B cell (primary cell): Measurements from ENCODE around the gene RRBP1. TPM values are rescaled to one million over a fixed set of nuclear protein-coding genes. Genes with fewer than 3 reads are reported as not detected.

Source experiments
- ATAC-seq: fragments of 200-7000 bp; cut with Tn5 transposase; one replicate; pipeline ENCODE4 v1.10.0; 2021; ENCODE audit warnings: low read depth, mild to moderate bottlenecking, moderate number of reproducible peaks, moderate library complexity
- CTCF ChIA-PET: fragments of 350-600 bp; sonication (Branson Sonifier 250); formaldehyde crosslinking; loops from one replicate; lab custom pipeline; 2021; ENCODE audit warnings: antibody characterized with exemption, inconsistent platforms; lab: Charles Lee
- POLR2A ChIA-PET: fragments of 350-600 bp; sonication (Branson Sonifier 250); formaldehyde crosslinking; loops from one replicate; lab custom pipeline; 2021; ENCODE audit warnings: antibody characterized with exemption; lab: Charles Lee
- DNase-seq: peaks from one replicate; pipeline ENCODE4 v3.0.0; 2013
- H2AFZ ChIP-seq: 2 replicates; pipeline ENCODE4 v1.6.1; 2012; ENCODE audit warnings: mild to moderate bottlenecking, low read depth, low read length; ENCODE audit not compliant: insufficient read depth, poor library complexity, severe bottlenecking
- H3K27ac ChIP-seq, 2 donors: 1 replicate in 1 of 2; 2 replicates in 1 of 2; pipeline ENCODE4 v1.5.1; 2012 to 2013; ENCODE audit warnings: low read length in 2 of 2, mild to moderate bottlenecking in 2 of 2, moderate library complexity in 1 of 2
- H3K27me3 ChIP-seq, 4 experiments: fragments of 200-600 bp in 1 of 4; sonication (generic) in 1 of 4; replicated peaks in 1 of 4; 1 replicate in 2 of 4; 2 replicates in 2 of 4; pipeline versions ENCODE4 v1.6.1 to v1.7.0; 2013 to 2016; ENCODE audit warnings: low read length in 3 of 4, mild to moderate bottlenecking in 2 of 4, mixed read lengths in 1 of 4, moderate library complexity in 1 of 4; ENCODE audit not compliant: insufficient read depth in 4 of 4, control insufficient read depth in 3 of 4; ENCODE audit errors: control extremely low read depth in 1 of 4
- H3K36me3 ChIP-seq, 2 experiments: replicated peaks in 1 of 2; 1 replicate in 1 of 2; 2 replicates in 1 of 2; pipeline versions ENCODE4 v1.6.1 to v1.7.1; 2013; ENCODE audit warnings: low read length in 1 of 2; ENCODE audit not compliant: insufficient read depth in 2 of 2, control insufficient read depth in 1 of 2; ENCODE audit errors: control extremely low read depth in 1 of 2, extremely low read depth in 1 of 2
- H3K4me1 ChIP-seq, 2 donors: fragments of 200-600 bp in 1 of 2; sonication (generic) in 1 of 2; 1 replicate in 1 of 2; 2 replicates in 1 of 2; pipeline versions ENCODE4 v1.5.1 to v1.6.1; 2013 to 2017; ENCODE audit warnings: low read length in 2 of 2; ENCODE audit not compliant: control insufficient read depth in 2 of 2, insufficient read depth in 2 of 2
- H3K4me2 ChIP-seq: replicated peaks from 2 replicates; pipeline ENCODE3; 2012; ENCODE audit warnings: mild to moderate bottlenecking, low read depth, low read length; ENCODE audit not compliant: poor library complexity, severe bottlenecking
- H3K4me3 ChIP-seq, 5 experiments: fragments of 200-600 bp in 1 of 5; sonication (generic) in 1 of 5; 1 replicate in 3 of 5; 2 replicates in 2 of 5; pipeline versions ENCODE4 v1.5.1 to v1.7.0; 2011 to 2016; ENCODE audit warnings: low read length in 4 of 5, mild to moderate bottlenecking in 4 of 5, low read depth in 2 of 5, control low read depth in 1 of 5, moderate library complexity in 1 of 5; ENCODE audit not compliant: insufficient read depth in 1 of 5; ENCODE audit errors: control extremely low read depth in 1 of 5, extremely low read depth in 1 of 5
- H3K79me2 ChIP-seq: fragments of 200-600 bp; sonication (generic); one replicate; pipeline ENCODE4 v1.6.0; 2016; ENCODE audit warnings: low read length; ENCODE audit not compliant: control insufficient read depth, insufficient read depth
- H3K9ac ChIP-seq: fragments of 200-600 bp; sonication (generic); 2 replicates; pipeline ENCODE4 v1.6.1; 2017; ENCODE audit warnings: mild to moderate bottlenecking, low read length, moderate library complexity
- H3K9me3 ChIP-seq, 3 donors: one replicate each; pipeline versions ENCODE4 v1.6.1 to v1.7.1; 2013; ENCODE audit warnings: low read length in 2 of 3; ENCODE audit not compliant: control insufficient read depth in 2 of 3, insufficient read depth in 1 of 3; ENCODE audit errors: control extremely low read depth in 1 of 3
- H4K20me1 ChIP-seq: 2 replicates; pipeline ENCODE4 v1.6.0; 2012; ENCODE audit warnings: mild to moderate bottlenecking, low read length; ENCODE audit not compliant: insufficient read depth, control insufficient read depth, poor library complexity, severe bottlenecking
- H3K27ac Mint-ChIP-seq: one replicate; pipeline ENCODE4 v1.8.0; 2021; ENCODE audit warnings: mixed read lengths
- H3K27me3 Mint-ChIP-seq: one replicate; pipeline ENCODE4 v1.8.0; 2021; ENCODE audit warnings: mixed read lengths
- H3K4me1 Mint-ChIP-seq: one replicate; pipeline ENCODE4 v1.8.0; 2021; ENCODE audit warnings: mixed read lengths
- H3K4me3 Mint-ChIP-seq: one replicate; pipeline ENCODE4 v1.8.0; 2021; ENCODE audit warnings: mixed read lengths
- H3K9me3 Mint-ChIP-seq: one replicate; pipeline ENCODE4 v1.8.0; 2022; ENCODE audit warnings: mixed read lengths; ENCODE audit not compliant: insufficient read depth
- EZH2 ChIP-seq: IDR thresholded peaks from 2 replicates; pipeline ENCODE4 v1.6.1; 2012; ENCODE audit warnings: borderline replicate concordance, low read depth, mild to moderate bottlenecking, moderate library complexity, low read length; ENCODE audit not compliant: insufficient read depth, poor library complexity, severe bottlenecking
- WGBS: methylation state at CpG from one replicate; pipeline ENCODE4 v1.1.5; 2013; ENCODE audit warnings: missing lambda C conversion rate; ENCODE audit not compliant: insufficient coverage; 5-methylcytosine and 5-hydroxymethylcytosine counted together
- intact Hi-C: fragments of 100-400 bp; cut with micrococcal nuclease; formaldehyde crosslinking; loops from one replicate; pipeline ENCODE4 v1.10.0; 2022
- polyA plus RNA-seq: library from polyadenylated mRNA; depleted of rRNA; stranded (reverse); fragments of >200 nt; gene quantifications from 2 replicates; pipeline ENCODE4 v1.2.3, GENCODE V29; 2012
- total RNA-seq, 2 donors: library from RNA; stranded (reverse); fragments of 120-200 nt in 1 of 2; gene quantifications; 1 replicate in 1 of 2; 2 replicates in 1 of 2; pipeline versions ENCODE4 v1.2.3 to v1.2.4, GENCODE V29; 2013 to 2022
- TF ChIP-seq, protein P1 (sequence below): fragments of 200-600 bp; IDR thresholded peaks from one replicate; pipeline ENCODE4 v1.8.0; 2022; ENCODE audit warnings: antibody characterized with exemption, mild to moderate bottlenecking

Gene RRBP1
- total and polyA plus RNA-seq, 2 donors (not counting 1 experiment from before 2014, with no cell fraction given), result 10.9 to 27.5 TPM

- H3K27ac ChIP-seq, result no peak overlapping the region
- no CpG with 5 or more reads among the region's 1 CpG for WGBS
These were observed 94.9 kb downstream of the RRBP1 start for GRCh38 chr20:17587148-17587547.

DNA sequence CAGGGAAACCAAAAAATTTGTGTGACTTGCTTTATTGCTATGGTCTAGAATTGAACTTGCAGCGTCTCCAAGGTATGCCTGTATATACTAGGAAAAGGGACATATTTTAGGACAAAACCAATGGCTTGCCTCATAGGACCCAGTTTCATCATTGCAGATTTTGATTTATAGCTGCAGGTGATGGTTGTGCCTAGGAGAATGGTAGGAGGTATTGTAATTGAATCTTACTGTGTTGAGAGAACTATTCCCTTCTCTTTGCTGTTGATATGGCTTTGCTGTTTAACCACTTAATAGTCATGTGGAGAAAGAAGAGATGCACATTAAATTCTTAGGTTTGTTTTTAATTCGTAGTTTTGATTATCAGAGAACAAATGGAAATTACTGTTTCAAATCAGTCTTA, 95.8 kb downstream of the RRBP1 start:
- Mint-ChIP-seq H3K4me3 (no peak overlapping the region), H3K9me3 (no peaks in the 10 kb centered on the region), H3K27me3 (no peaks in the 10 kb centered on the region), H3K27ac (no peak overlapping the region), H3K4me1 (peaks cover 12% of the 10 kb centered on the region)
- no peaks in the 10 kb centered on the region for H3K79me2 ChIP-seq
- no peaks in the 10 kb centered on the region for H3K27me3 ChIP-seq
- TF ChIP-seq, protein P1, sequence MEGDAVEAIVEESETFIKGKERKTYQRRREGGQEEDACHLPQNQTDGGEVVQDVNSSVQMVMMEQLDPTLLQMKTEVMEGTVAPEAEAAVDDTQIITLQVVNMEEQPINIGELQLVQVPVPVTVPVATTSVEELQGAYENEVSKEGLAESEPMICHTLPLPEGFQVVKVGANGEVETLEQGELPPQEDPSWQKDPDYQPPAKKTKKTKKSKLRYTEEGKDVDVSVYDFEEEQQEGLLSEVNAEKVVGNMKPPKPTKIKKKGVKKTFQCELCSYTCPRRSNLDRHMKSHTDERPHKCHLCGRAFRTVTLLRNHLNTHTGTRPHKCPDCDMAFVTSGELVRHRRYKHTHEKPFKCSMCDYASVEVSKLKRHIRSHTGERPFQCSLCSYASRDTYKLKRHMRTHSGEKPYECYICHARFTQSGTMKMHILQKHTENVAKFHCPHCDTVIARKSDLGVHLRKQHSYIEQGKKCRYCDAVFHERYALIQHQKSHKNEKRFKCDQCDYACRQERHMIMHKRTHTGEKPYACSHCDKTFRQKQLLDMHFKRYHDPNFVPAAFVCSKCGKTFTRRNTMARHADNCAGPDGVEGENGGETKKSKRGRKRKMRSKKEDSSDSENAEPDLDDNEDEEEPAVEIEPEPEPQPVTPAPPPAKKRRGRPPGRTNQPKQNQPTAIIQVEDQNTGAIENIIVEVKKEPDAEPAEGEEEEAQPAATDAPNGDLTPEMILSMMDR, result no peak
- no peak for TF ChIP-seq EZH2
- POLR2A ChIA-PET, result no interaction called here
- H3K4me3 ChIP-seq, result no peak overlapping the region
- 100% methylated on average over 1 of the region's 2 CpGs for WGBS
- DNase-seq, result no peak
- H3K4me1 ChIP-seq, result no peaks in the 10 kb centered on the region
- H3K9me3 ChIP-seq, result no peaks in the 10 kb centered on the region
- intact Hi-C loops, result no loop called here
- CTCF ChIA-PET, result interaction anchor here (0.8 to 1.1 kb wide), 2 partner anchors 46 to 64 kb away, joined by 3 read pairs; no protein-coding TSS in a partner anchor
- no peak overlapping the region for H3K4me2 ChIP-seq
- no peak for ATAC-seq
- no peak overlapping the region for H3K9ac ChIP-seq
- no peaks in the 10 kb centered on the region for H3K36me3 ChIP-seq
- no peak overlapping the region for H2AFZ ChIP-seq
- H4K20me1 ChIP-seq, result no peaks in the 10 kb centered on the region
- no peak overlapping the region for H3K27ac ChIP-seq

More at GRCh38 chr20:17587148-17587547, 94.9 kb downstream of the RRBP1 start:
- Histone ChIP-seq H3K4me1 (no peaks in the 10 kb centered on the region), H2AFZ (no peak overlapping the region), H3K36me3 (no peaks in the 10 kb centered on the region), H3K9me3 (no peaks in the 10 kb centered on the region), H3K9ac (no peak overlapping the region), H4K20me1 (no peaks in the 10 kb centered on the region), H3K4me2 (no peak overlapping the region), H3K79me2 (no peaks in the 10 kb centered on the region), H3K27me3 (no peaks in the 10 kb centered on the region), H3K4me3 (no peak overlapping the region)
- Mint-ChIP-seq H3K27me3 (no peaks in the 10 kb centered on the region), H3K9me3 (no peaks in the 10 kb centered on the region), H3K4me1 (peaks cover 12% of the 10 kb centered on the region), H3K27ac (no peak overlapping the region), H3K4me3 (no peak overlapping the region)
- ATAC-seq (no peak), DNase-seq (no peak)
- CTCF ChIA-PET, result no interaction called here
- no peak for TF ChIP-seq EZH2
- TF ChIP-seq, protein P1, result no peak
- POLR2A ChIA-PET, result no interaction called here
- intact Hi-C loops, result no loop called here
